Stimulated activated CD4-positive, alpha-beta T cell treated with anti-CD3 and anti-CD28 coated beads, Interleukin-2, amount 100 ng/mL, for 4 hours (primary cell): ENCODE measurements around the gene OR2T33.
"Not testable (repeated sequence)": the region's sequence is repeated elsewhere in the genome, so short reads cannot be mapped to it uniquely, and the experiment has no call there.

Experiments
- DNase-seq: peaks from one replicate; pipeline ENCODE4 v3.0.0-alpha.2; 2020; ENCODE audit warnings: low read depth

The OR2T33 gene

GRCh38 chr1:248277876-248278275 is at the start of gene OR2T33:
OR2T33 (minus strand) TSS chr1:248277976; CDS start chr1:248273814, 4,162 bp downstream.
- DNase-seq, result no peak

GRCh38 chr1:248324468-248324867 is 46.7 kb upstream of the OR2T33 start, which contains the start of gene OR2M7:
OR2M7 (minus strand) TSS chr1:248324568; CDS start chr1:248324568, 0 bp downstream.
- no peak for DNase-seq

- DNase-seq, result no peak
Measured at GRCh38 chr1:248316796-248317195, 39.0 kb upstream of the OR2T33 start.

- not testable (repeated sequence) for DNase-seq
Measured at GRCh38 chr1:248306740-248307139, 29.0 kb upstream of the OR2T33 start.

GRCh38 chr1:248306103-248306502 is 28.3 kb upstream of the OR2T33 start:
- DNase-seq, result no peak

- not testable (repeated sequence) for DNase-seq
Measured at GRCh38 chr1:248305672-248306071, 27.9 kb upstream of the OR2T33 start.

GRCh38 chr1:248303324-248303723 is 25.5 kb upstream of the OR2T33 start, which contains the start of gene OR2T12:
OR2T12 (minus strand) TSS chr1:248303424; CDS start chr1:248295578, 7,846 bp downstream.
- no peak for DNase-seq

- no peak for DNase-seq
Measured at GRCh38 chr1:248288391-248288790, 10.6 kb upstream of the OR2T33 start.

GRCh38 chr1:248273225-248273624 is 4.6 kb downstream of the OR2T33 start:
- not testable (repeated sequence) for DNase-seq

GRCh38 chr1:248268178-248268577 is 9.6 kb downstream of the OR2T33 start:
- no peak for DNase-seq

GRCh38 chr1:248259309-248259708 is 18.5 kb downstream of the OR2T33 start:
- DNase-seq, result not testable (repeated sequence)

- DNase-seq, result no peak
Measured at GRCh38 chr1:248243204-248243603, 34.6 kb downstream of the OR2T33 start.

- DNase-seq, result no peak
Measured at GRCh38 chr1:248239478-248239877, 38.3 kb downstream of the OR2T33 start.

- no peak for DNase-seq
Measured at GRCh38 chr1:248231117-248231516, 46.7 kb downstream of the OR2T33 start, which contains the start of gene OR2M4. OR2M4 (plus strand) TSS chr1:248231417; CDS start chr1:248238929, 7,512 bp downstream.

GRCh38 chr1:248229360-248229908 is 48.3 kb downstream of the OR2T33 start:
- DNase-seq, result no peak

GRCh38 chr1:248225537-248225936 is 52.2 kb downstream of the OR2T33 start:
- DNase-seq, result no peak
